Glomerular endothelial cell (primary cell): Measurements from ENCODE around the gene SERPINE1. TPM values are rescaled to one million over a fixed set of nuclear protein-coding genes. Genes with fewer than 3 reads are reported as not detected.
"Not testable (repeated sequence)": the region's sequence is repeated elsewhere in the genome, so short reads cannot be mapped to it uniquely, and the experiment has no call there.

Source experiments
- DNase-seq: peaks from one replicate; pipeline ENCODE4 v3.0.0-alpha.2; 2011; ENCODE audit warnings: low read depth, low spot score; ENCODE audit errors: extremely low read depth
- total RNA-seq: library from RNA; depleted of rRNA; stranded (reverse); fragments of >200 nt; gene quantifications from 2 replicates; pipeline ENCODE4 v1.2.3, GENCODE V29; 2015

Gene SERPINE1
- total RNA-seq, 1 donor from 2014 or later: 5,219 TPM

GRCh38 chr7:101121991-101122932 lies 4.6 kb upstream of the SERPINE1 start:
- DNase-seq: no peak

- no peak for DNase-seq
Measured at GRCh38 chr7:101122933-101123702, 3.8 kb upstream of the SERPINE1 start.

DNA sequence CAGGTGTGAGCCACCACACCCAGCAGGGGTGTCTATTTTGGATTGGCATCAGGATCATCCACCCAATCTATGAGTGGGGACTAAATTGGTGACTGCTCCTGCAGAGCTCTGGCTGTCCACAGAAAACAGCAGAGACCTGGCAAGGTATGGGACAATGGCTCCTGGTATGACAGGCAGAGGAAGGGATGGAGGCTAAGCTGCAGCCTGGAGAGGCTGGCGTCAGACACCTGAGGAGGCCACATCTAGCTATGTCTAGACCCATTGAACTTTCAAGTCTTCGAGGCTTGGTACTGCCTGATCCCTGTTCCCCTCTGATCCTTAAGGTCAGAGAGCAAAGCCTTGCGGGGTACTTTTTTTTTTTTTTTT lies 3.2 kb upstream of the SERPINE1 start:
- DNase-seq: no peak

- no peak for DNase-seq
Measured at GRCh38 chr7:101124376-101125056, 2.4 kb upstream of the SERPINE1 start.

DNA sequence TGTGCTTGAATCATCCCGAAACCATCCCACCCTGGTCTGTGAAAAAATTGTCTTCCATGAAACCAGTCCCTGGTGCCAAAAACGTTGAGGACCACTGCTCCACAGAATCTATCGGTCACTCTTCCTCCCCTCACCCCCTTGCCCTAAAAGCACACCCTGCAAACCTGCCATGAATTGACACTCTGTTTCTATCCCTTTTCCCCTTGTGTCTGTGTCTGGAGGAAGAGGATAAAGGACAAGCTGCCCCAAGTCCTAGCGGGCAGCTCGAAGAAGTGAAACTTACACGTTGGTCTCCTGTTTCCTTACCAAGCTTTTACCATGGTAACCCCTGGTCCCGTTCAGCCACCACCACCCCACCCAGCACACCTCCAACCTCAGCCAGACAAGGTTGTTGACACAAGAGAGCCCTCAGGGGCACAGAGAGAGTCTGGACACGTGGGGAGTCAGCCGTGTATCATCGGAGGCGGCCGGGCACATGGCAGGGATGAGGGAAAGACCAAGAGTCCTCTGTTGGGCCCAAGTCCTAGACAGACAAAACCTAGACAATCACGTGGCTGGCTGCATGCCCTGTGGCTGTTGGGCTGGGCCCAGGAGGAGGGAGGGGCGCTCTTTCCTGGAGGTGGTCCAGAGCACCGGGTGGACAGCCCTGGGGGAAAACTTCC lies 784 bp upstream of the SERPINE1 start:
- DNase-seq: no peak

- DNase-seq: no peak
Measured at GRCh38 chr7:101127460-101128039, 646 bp downstream of the SERPINE1 start.

GRCh38 chr7:101128040-101128834 lies 1.3 kb downstream of the SERPINE1 start:
- no peak for DNase-seq

GRCh38 chr7:101129603-101130117 lies 2.8 kb downstream of the SERPINE1 start:
- DNase-seq: no peak

DNA sequence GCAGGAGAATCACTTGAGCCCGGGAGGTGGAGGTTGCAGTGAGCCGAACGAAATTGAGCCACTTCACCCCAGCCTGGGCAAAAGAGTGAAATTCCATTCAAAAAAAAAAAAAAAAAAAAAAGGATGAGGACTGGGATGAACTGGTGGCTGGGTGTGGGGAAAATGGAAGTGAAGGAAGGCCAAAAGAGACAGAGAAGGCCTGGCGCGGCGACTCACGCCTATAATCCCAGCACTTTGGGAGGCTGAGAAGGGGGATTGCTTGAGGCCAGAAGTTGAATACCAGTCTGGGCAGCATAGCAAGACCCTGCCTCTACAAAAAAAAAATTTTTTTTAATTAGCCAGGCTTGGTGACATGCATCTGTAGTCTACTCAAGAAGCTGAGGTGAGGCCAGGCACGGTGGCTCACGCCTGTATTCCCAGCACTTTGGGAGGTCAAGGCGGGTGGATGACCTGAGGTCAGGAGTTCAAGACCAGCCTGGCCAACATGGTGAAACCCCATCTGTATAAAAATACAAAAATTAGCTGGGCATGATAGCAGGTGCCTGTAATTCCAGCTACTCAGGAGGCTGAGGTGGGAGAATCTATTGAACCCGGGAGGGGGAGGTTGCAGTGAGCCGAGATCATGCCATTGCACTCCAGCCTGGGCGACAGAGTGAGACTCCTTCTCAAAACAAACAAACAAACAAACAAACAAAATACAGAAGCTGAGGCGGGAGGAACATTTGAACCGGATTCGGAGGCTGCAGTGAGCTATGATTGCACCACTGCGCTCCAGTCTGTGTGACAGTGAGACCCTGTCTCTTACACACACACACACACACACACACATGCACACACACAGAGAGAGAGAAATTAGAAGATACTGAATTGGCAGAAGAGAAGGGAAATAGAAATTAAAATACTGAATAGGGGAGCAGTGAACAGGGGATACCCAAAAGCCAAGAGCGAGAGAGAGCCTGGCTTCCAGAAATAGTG lies 6.0 kb downstream of the SERPINE1 start:
- DNase-seq: not testable (repeated sequence)

DNA sequence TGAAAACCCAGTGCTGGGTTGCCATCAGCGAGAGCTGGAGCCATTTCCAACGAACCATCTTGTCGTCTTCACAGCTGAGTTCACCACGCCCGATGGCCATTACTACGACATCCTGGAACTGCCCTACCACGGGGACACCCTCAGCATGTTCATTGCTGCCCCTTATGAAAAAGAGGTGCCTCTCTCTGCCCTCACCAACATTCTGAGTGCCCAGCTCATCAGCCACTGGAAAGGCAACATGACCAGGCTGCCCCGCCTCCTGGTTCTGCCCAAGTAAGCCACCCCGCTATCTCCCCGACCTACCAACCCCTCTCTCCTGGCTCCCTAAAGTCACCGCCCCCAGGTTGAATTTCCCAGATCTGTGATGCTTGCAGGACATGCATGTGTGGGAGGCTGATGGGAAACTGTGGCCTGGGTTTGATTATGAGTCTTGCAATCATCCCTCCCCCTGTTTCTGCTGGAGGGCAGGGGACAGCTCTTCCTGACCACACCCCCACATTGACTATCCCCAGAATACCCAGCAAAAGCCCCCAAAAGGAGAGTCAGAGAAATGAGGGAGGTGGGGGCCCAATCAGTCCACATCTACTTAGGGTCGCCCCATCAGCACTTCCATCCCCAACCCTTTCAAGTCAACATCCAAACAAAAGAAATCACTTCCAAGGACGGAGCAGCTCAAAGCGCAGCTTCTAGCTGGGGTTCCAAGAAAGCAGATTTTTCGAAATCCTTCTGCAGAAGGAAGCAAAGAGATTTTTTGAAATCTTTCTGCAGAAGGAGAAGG lies 6.9 kb downstream of the SERPINE1 start:
- DNase-seq: no peak

GRCh38 chr7:101134399-101134980 lies 7.6 kb downstream of the SERPINE1 start:
- DNase-seq: no peak

- no peak for DNase-seq
Measured at GRCh38 chr7:101137651-101138212, 10.8 kb downstream of the SERPINE1 start.

- DNase-seq: no peak
Measured at GRCh38 chr7:101138213-101138870, 11.4 kb downstream of the SERPINE1 start.

DNA sequence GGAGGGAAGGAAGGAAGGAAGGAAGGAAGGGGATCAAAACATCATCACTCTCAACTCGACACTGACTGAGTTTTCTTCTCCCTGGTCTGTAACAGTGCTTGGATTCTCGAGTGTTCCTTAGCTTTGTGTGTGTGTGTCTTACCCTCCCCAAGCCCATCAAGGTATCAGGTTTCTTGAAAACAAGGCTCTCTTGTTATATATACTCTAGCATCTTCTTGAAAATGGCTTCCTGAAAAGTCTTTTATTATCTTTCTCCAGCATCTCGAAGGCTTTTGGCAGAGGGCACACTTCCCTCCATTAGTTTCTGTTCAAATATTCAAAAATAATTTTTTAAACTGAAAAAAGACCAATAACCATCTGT lies 13.4 kb downstream of the SERPINE1 start:
- DNase-seq: no peak

- DNase-seq: no peak
Measured at GRCh38 chr7:101140746-101141382, 14.0 kb downstream of the SERPINE1 start.
